Activated T-cell treated with anti-CD3 and anti-CD28 coated beads for 4 hours (primary cell): ENCODE data around the gene SNX30.

Source experiments
- DNase-seq: peaks from one replicate; pipeline ENCODE4 v3.0.0-alpha.2; 2020

Gene SNX30

GRCh38 chr9:112861638-112862555 lies 111.3 kb downstream of the SNX30 start:
- no peak for DNase-seq

- no peak for DNase-seq
Measured at GRCh38 chr9:112863214-112863613, 112.7 kb downstream of the SNX30 start.

DNA sequence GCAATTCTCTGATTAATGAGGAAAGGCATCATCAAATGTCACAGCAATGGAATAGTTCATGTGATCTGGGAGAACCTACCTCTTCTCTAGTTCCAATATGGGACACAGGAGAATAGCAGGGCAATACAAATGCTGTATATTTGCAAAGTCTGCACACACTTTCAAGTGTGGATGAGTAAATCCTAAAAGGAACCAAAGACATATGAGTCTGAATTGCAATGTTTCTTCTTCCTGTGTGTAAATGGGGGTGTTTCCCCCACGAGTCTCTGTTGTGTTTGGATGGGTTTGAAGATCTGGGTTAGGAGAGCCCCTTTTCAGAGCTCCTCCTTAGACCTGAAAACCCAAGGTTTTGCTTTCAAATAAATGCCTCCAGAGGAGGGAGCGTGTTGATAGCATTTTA lies 113.2 kb downstream of the SNX30 start:
- no peak for DNase-seq

- DNase-seq = no peak
Measured at GRCh38 chr9:112864403-112864802, 113.8 kb downstream of the SNX30 start.

- no peak for DNase-seq
Measured at GRCh38 chr9:112864982-112865381, 114.4 kb downstream of the SNX30 start.

- no peak for DNase-seq
Measured at GRCh38 chr9:112866662-112867274, 116.2 kb downstream of the SNX30 start.

DNA sequence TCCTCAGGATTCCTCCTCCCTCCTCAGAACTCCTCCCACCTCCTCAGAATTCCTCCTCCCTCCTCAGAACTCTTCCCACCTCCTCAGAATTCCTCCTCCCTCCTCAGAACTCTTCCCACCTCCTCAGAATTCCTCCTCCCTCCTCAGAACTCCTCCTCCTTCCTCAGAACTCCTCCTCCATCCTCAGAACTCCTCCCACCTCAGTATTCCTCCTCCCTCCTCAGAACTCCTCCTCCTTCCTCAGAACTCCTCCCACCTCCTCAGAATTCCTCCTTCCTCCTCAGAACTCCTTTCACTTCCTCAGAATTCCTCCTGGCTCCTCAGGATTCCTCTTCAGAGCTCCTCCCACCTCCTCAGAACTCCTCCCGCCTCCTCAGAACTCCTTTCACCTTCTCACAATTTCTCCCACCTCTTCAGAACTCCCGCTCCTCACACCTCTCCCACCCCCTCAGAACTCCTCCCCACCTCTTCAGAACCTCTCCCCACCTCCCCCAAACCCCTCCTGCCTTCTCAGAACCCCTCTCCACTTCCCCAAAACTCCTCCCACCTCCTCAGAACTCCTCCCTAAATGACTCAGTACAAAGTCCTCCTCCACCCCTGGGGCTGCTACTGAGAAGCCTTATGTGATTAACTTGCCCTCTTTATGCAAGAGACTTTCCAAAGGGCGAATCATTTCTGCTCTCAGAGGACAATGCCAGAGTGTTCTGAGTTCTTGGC lies 116.9 kb downstream of the SNX30 start:
- no peak for DNase-seq

GRCh38 chr9:112868461-112868860 lies 117.9 kb downstream of the SNX30 start:
- no peak for DNase-seq

- DNase-seq = no peak
Measured at GRCh38 chr9:112869041-112869529, 118.5 kb downstream of the SNX30 start.

- no peak for DNase-seq
Measured at GRCh38 chr9:112869917-112870316, 119.4 kb downstream of the SNX30 start.

- no peak for DNase-seq
Measured at GRCh38 chr9:112870556-112870955, 120.0 kb downstream of the SNX30 start.

DNA sequence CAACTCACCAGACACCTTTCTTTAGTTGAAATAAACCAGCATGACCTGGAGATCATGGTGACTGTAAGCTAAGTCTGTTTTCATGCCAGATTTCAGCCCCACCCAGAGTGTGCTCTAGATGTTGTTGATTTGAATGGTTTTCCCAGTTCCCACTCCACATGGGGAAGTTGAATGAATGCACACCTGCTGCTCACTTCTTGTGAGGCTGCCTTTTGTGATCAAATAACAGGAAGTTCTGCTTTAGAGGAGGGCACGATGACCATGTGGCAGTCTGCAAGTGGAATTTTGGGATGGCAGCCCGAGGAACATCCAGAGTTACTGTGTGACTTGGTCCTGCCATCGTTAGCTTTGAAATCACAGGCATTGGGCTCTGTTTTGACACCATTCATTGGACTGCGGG lies 121.5 kb downstream of the SNX30 start:
- no peak for DNase-seq

DNA sequence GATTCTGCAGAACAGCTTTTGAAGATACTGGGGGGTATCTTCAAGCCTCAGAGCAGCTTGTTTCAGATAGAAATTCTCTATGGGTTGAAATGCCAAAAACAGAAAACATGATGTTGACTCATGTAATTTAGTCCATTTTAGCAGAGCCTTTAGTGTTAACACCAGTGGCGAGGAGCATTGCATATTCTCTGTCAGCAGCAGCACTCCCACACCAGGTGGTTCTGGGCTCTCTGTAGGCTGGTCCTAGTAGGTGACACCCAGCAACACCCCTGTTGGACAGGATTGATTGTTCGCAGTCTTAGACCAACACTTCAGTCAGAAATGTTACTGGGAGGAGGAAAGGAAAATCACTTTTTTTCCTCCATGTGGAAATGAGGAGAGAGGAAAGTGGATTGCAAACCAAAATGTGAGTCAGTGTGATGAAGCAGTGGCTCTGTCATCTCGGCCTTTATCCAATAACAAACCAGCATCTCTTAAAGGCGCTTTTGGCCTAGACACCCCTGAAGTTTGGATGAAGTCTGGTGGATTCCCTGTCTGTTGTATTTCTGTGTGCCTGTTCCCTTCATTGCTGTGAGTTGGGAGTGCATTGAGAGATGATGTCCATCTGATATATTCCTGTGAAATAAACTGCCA lies 123.3 kb downstream of the SNX30 start:
- DNase-seq = no peak

DNA sequence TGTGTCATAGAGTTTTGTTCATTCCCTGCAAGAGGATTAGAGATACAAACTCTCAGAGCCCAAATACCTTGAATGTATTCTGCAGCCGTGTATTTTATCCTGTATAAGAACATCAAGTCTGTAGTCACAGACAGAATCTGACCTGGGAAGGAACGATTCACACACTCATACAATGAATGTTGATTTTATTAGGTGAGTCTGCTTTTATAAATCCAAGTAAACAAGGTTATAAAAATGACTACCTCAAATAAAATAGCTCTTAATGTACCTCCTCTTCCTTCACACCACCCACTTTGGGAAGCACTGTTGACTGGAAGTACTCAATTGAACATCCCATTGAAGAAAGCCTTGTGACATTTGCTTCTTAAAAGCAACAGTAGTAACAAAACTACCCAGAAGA lies 128.2 kb downstream of the SNX30 start:
- DNase-seq = no peak

DNA sequence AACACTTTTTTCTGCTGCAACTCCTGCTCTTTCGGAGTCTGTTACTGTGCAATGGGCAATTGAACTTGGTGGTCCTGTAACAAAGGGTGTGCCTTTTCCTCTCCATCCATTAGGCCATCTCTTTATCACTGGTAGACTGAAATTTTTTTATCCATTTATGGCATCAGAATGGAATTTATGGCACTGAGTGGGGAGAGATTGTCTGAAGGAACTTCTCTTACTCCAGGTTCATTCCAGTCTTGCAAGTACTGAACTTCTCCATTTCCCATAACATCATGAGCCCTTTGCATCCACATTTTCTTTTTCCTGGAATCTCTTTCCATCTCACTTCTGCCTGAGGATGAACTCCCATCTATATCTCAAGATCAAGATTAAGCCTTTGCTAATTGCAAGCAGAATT lies 130.1 kb downstream of the SNX30 start:
- DNase-seq = no peak

DNA sequence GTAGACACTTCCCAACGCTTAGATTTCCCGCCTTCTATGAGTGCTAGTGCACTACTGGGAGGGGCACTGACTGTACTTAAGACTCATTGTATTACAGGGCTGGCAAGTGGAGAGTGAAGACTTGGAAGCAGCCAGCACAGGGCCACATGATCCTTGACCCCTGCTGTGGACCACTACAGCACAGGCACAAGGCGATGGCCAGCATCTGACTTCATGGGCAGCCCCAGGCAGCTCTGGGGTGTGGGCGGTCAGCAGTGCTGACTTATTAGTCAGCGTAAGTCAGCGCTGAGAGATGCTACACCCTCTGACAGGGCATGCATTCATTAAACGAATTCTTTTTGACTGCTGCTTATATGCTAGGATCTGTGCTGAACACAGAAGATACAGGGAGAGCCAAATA lies 130.8 kb downstream of the SNX30 start:
- DNase-seq = no peak

DNA sequence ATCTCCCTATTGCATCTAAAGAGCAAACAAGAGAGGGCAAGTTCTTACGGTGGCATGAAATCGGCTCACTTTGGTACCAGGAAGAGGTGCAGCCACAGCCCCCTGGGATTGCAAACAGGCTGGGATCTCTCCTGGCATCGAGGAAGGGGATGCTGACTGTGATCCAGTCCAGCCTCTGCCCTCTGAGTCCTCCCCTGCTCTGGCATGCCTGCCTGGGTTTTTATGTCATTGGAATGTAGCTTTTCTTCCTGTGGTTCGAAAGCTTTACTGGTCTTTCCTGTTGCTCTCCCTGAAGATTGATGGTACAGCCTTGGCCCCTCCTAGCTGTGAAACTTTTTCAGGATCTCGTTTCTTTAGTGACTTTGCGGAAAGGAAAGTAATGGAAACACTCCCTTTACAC lies 133.5 kb downstream of the SNX30 start:
- no peak for DNase-seq

DNA sequence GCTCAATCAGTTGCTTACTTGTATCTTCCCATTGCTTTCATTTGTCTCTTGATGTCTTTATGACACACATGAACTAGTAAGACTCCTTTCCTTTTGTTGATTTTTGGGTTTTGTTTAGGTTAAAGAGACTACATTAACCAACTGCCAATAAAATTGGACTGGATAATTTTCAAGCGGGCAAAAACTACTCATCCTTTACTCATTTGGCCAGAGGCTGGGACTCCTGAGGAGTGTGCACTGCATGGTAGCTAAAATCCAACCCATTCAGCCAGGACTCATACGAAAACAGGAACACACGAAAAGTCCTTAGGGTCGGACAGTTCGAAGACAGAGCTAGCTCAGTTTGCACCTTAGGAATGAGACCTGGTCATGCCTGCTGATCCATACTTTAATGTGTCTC lies 134.2 kb downstream of the SNX30 start:
- DNase-seq = no peak

DNA sequence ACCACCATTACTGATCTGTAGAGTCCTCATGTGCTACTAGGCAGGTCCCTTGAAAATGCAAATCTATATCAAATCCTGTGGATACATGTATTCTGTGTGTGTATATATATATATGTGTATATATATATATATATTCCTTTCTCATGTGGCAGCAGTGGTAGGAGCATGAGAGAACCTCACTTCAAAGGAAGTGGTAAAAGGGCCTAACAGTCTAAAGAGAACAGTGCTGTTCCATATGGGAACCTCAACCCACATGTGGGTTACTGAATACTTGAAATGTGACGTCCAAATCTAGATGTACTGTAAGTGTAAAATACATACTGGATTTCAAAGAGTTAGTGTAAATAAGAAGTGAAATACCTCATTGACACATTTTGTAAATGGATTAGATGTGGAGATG lies 134.8 kb downstream of the SNX30 start:
- DNase-seq = no peak

GRCh38 chr9:112886351-112886750 lies 135.8 kb downstream of the SNX30 start:
- no peak for DNase-seq

- no peak for DNase-seq
Measured at GRCh38 chr9:112887381-112887780, 136.8 kb downstream of the SNX30 start.

DNA sequence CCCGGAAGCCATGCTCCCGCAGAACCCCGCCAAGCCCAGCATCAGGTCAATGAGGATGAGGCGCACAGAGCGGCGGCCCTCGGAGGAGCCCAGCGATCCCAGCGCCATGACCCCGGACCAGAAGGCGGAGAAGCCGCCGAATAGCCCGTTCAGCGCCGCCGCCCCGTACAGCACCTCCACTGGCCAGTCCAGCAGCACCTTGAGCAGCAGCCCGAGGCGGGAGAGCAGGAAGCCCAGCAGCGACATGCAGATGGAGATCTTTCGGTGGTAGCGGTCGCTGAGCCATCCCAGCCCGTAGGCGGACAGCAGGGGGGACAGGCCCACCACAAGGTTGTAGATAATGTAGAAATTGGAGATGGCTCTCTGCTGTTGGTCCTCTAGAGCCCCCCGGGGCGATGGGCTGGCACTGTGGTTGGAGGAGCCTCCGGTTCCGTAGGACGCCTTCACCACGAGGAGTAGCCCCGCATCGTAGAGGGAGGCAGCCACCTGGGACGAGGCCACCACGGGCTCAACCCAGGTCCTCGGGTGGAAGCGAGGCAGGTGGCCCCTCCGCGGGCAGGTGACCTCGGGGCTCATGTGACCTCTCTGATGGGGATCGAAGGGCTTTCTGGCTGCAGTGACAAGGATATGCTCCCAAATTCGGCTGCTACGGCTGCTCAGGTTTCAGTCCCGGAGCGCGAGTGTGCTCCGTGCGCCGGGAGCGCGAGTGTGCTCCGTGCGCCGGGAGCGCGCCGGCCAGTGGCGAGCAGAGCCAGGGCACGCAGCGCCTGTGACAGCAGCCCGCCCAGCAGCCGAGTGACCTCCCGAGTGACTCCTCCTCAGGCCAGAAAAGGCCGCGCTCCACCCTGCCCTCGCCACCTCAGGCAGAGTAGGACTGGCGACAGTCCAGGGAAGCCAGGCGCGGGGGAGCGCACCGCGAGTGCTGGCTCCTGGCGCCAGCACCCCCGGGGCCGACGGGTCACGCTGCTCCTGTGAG lies 139.8 kb downstream of the SNX30 start, which contains the start of gene SLC46A2:
Gene SLC46A2, minus strand, starts transcription at position 771 of the 976 bp plus-strand sequence. Its CDS starts 195 bp downstream, at position 576.
- no peak for DNase-seq
